SK-N-SH (cell line): ENCODE measurements around the gene SLC35F1. TPM values are rescaled to one million over a fixed set of nuclear protein-coding genes. Genes with fewer than 3 reads are reported as not detected.

Experiments used
- CTCF ChIA-PET: fragments of 300-600, 350-600 bp; formaldehyde crosslinking; extraction: SDS; loops from one replicate; lab custom pipeline; 2021; lab: Yijun Ruan, JAX
- POLR2A ChIA-PET: fragments of 350-600 bp; sonication (Branson Sonifier 250); formaldehyde crosslinking; extraction: SDS; loops from one replicate; lab custom pipeline; 2020; ENCODE audit warnings: antibody characterized with exemption, inconsistent platforms; lab: Yijun Ruan, JAX
- DNase-seq: peaks from one replicate; pipeline ENCODE4 v3.0.0; 2012
- H2AFZ ChIP-seq: fragments of 200-600 bp; sonication (generic); 2 replicates; pipeline ENCODE4 v1.8.1; 2016; ENCODE audit warnings: antibody characterized with exemption, mild to moderate bottlenecking, low read depth
- H3F3A ChIP-seq: fragments of 200-600 bp; sonication (generic); replicated peaks from 2 replicates; pipeline ENCODE3; 2016; ENCODE audit warnings: antibody characterized with exemption, mild to moderate bottlenecking; ENCODE audit not compliant: insufficient read depth
- H3K27ac ChIP-seq, 2 experiments: fragments of 200-500 bp in 1 of 2; fragments of 200-600 bp in 1 of 2; sonication (Bioruptor generic) in 1 of 2; sonication (generic), shearing (Covaris generic) in 1 of 2; 2 replicates each; pipeline versions ENCODE4 v1.5.1 to v1.6.1; 2014 to 2016; ENCODE audit warnings: low read depth in 2 of 2, inconsistent platforms in 1 of 2, low read length in 1 of 2, mild to moderate bottlenecking in 1 of 2, mixed read lengths in 1 of 2
- H3K27me3 ChIP-seq: fragments of 200-600 bp; sonication (generic), shearing (Covaris generic); 2 replicates; pipeline ENCODE4 v1.6.1; 2016; ENCODE audit warnings: mixed run types; ENCODE audit not compliant: insufficient read depth
- H3K36me3 ChIP-seq, 2 experiments: fragments of 200-500 bp in 1 of 2; fragments of 200-600 bp in 1 of 2; sonication (Bioruptor generic) in 1 of 2; sonication (generic) in 1 of 2; replicated peaks in 1 of 2; 2 replicates each; pipeline versions ENCODE3 to v1.5.1; 2014 to 2016; ENCODE audit warnings: low read length in 1 of 2, mild to moderate bottlenecking in 1 of 2; ENCODE audit not compliant: insufficient read depth in 2 of 2, control insufficient read depth in 1 of 2
- H3K4me1 ChIP-seq, 2 experiments: fragments of 200-500 bp in 1 of 2; fragments of 200-600 bp in 1 of 2; sonication (Bioruptor generic) in 1 of 2; sonication (generic), shearing (Covaris generic) in 1 of 2; 2 replicates each; pipeline versions ENCODE4 v1.5.1 to v1.6.1; 2014 to 2016; ENCODE audit warnings: low read depth in 1 of 2, low read length in 1 of 2, mixed run types in 1 of 2; ENCODE audit not compliant: insufficient read depth in 2 of 2, control insufficient read depth in 1 of 2
- H3K4me2 ChIP-seq: fragments of 200-600 bp; sonication (generic), shearing (Covaris generic); 2 replicates; pipeline ENCODE4 v1.6.1; 2017; ENCODE audit warnings: mixed run types
- H3K4me3 ChIP-seq, 2 experiments: fragments of 200-500 bp in 1 of 2; fragments of 200-600 bp in 1 of 2; sonication (Bioruptor generic) in 1 of 2; sonication (generic), shearing (Covaris generic) in 1 of 2; 2 replicates each; pipeline versions ENCODE4 v1.5.1 to v1.8.1; 2014 to 2016; ENCODE audit warnings: low read depth in 2 of 2, inconsistent platforms in 1 of 2, low read length in 1 of 2, mild to moderate bottlenecking in 1 of 2, mixed read lengths in 1 of 2, moderate library complexity in 1 of 2
- H3K79me2 ChIP-seq: fragments of 200-600 bp; sonication (generic); 2 replicates; pipeline ENCODE4 v1.8.1; 2017; ENCODE audit warnings: mild to moderate bottlenecking; ENCODE audit not compliant: insufficient read depth
- H3K9ac ChIP-seq: fragments of 200-600 bp; sonication (generic); 2 replicates; pipeline ENCODE4 v1.6.1; 2017; ENCODE audit warnings: mixed run types
- H3K9me2 ChIP-seq: fragments of 200-600 bp; sonication (generic); 2 replicates; pipeline ENCODE4 v1.6.1; 2017; ENCODE audit warnings: mixed run types
- H3K9me3 ChIP-seq: fragments of 200-600 bp; sonication (generic); 2 replicates; pipeline ENCODE4 v1.6.1; 2017; ENCODE audit warnings: mixed run types, mild to moderate bottlenecking, moderate library complexity
- H4K20me1 ChIP-seq: fragments of 200-600 bp; sonication (generic); 2 replicates; pipeline ENCODE4 v1.6.1; 2017; ENCODE audit warnings: mild to moderate bottlenecking, mixed run types; ENCODE audit not compliant: insufficient read depth
- CHD2 ChIP-seq: fragments of 150-350 bp; IDR thresholded peaks from 2 replicates; pipeline ENCODE4 v1.6.1; 2018; ENCODE audit warnings: low read length; ENCODE audit not compliant: partially characterized antibody
- ELF1 ChIP-seq: IDR thresholded peaks from 2 replicates; pipeline ENCODE4 v1.4.0; 2012
- EP300 ChIP-seq, 2 experiments: IDR thresholded peaks; 2 replicates each; pipeline versions ENCODE4 v1.4.0 to v1.6.1; 2012; ENCODE audit warnings: borderline replicate concordance in 1 of 2, low read depth in 1 of 2, low read length in 1 of 2
- EZH2phosphoT487 ChIP-seq: fragments of 200-600 bp; sonication (generic); IDR thresholded peaks from 2 replicates; pipeline ENCODE4 v1.6.1; 2017; ENCODE audit warnings: low read depth, mixed run types, mild to moderate bottlenecking, antibody characterized with exemption, moderate library complexity, borderline replicate concordance
- FOXM1 ChIP-seq: IDR thresholded peaks from 2 replicates; pipeline ENCODE4 v1.4.0; 2012; ENCODE audit warnings: low read depth, mild to moderate bottlenecking
- IRF3 ChIP-seq: fragments of 150-350 bp; IDR thresholded peaks from 2 replicates; pipeline ENCODE4 v1.6.1; 2016; ENCODE audit warnings: mild to moderate bottlenecking, low read depth, low read length
- MEF2A ChIP-seq: IDR thresholded peaks from 2 replicates; pipeline ENCODE4 v1.4.0; 2012; ENCODE audit warnings: low read depth, borderline replicate concordance
- NFIC ChIP-seq: IDR thresholded peaks from 2 replicates; pipeline ENCODE4 v1.4.0; 2012; ENCODE audit warnings: borderline replicate concordance
- REST ChIP-seq: IDR thresholded peaks from 2 replicates; pipeline ENCODE4 v1.6.1; 2012; ENCODE audit warnings: mild to moderate bottlenecking, low read depth, low read length, moderate library complexity
- SMC3 ChIP-seq: IDR thresholded peaks from 2 replicates; pipeline ENCODE4 v1.6.1; 2012; ENCODE audit warnings: low read depth, low read length, improper control_type of control experiment
- USF2 ChIP-seq: fragments of 150-350 bp; IDR thresholded peaks from 2 replicates; pipeline ENCODE4 v1.6.1; 2017; ENCODE audit warnings: antibody characterized with exemption, low read length, low read depth, borderline replicate concordance
- ZBTB33 ChIP-seq: IDR thresholded peaks from 2 replicates; pipeline ENCODE4 v1.4.0; 2012; ENCODE audit warnings: low read depth, borderline replicate concordance
- WGBS: methylation state at CpG from one replicate; pipeline ENCODE4 v1.1.6; 2017; ENCODE audit warnings: low lambda C conversion rate; 5-methylcytosine and 5-hydroxymethylcytosine counted together
- polyA plus RNA-seq, 3 experiments: library from polyadenylated mRNA; depleted of rRNA; stranded (reverse); fragments of >200 nt; gene quantifications; 2 replicates each; pipeline ENCODE4 v1.2.3, GENCODE V29; 2012

SLC35F1 gene
- polyA plus RNA-seq, 1 of the 3 experiments (the other 2 are of a cell fraction): under 0.01 TPM

- H3K4me2 ChIP-seq: no peak overlapping the region
- H3K4me3 ChIP-seq: no peak overlapping the region
- 0% methylated on average over 4 of the region's 4 CpGs for WGBS
- no peaks in the 10 kb centered on the region for H3K9me2 ChIP-seq
- H3K4me1 ChIP-seq: no peaks in the 10 kb centered on the region
- H3K27me3 ChIP-seq: no peaks in the 10 kb centered on the region
- CTCF ChIA-PET: no interaction called here
- no peak overlapping the region for H3K27ac ChIP-seq
- DNase-seq: no peak
- no peaks in the 10 kb centered on the region for H3K9me3 ChIP-seq
- H3F3A ChIP-seq: no peaks in the 10 kb centered on the region
- H4K20me1 ChIP-seq: no peaks in the 10 kb centered on the region
- POLR2A ChIA-PET: no interaction called here
- H3K36me3 ChIP-seq: no peaks in the 10 kb centered on the region
- no peak overlapping the region for H3K9ac ChIP-seq
- no peak overlapping the region for H2AFZ ChIP-seq
- no peaks in the 10 kb centered on the region for H3K79me2 ChIP-seq
- TF ChIP-seq EP300 (IDR thresholded peaks at IDR 0.05; ENCODE audit: borderline replicate concordance in 1 of 2, low read depth in 1 of 2, low read length in 1 of 2): no peak
Measured at GRCh38 chr6:118042855-118043254, 135.8 kb downstream of the SLC35F1 start.

GRCh38 chr6:118044275-118044674, 137.2 kb downstream of the SLC35F1 start:
- Histone ChIP-seq H3K79me2 (no peaks in the 10 kb centered on the region), H3F3A (no peaks in the 10 kb centered on the region), H3K4me3 (no peak overlapping the region), H3K4me2 (no peak overlapping the region), H3K27ac (no peak overlapping the region), H3K27me3 (no peaks in the 10 kb centered on the region), H3K4me1 (no peaks in the 10 kb centered on the region), H3K36me3 (no peaks in the 10 kb centered on the region), H2AFZ (no peak overlapping the region), H3K9me2 (no peaks in the 10 kb centered on the region), H3K9ac (no peak overlapping the region), H3K9me3 (no peaks in the 10 kb centered on the region), H4K20me1 (no peaks in the 10 kb centered on the region)
- CTCF ChIA-PET: no interaction called here
- WGBS: 0% methylated on average over 2 of the region's 2 CpGs
- no peak for DNase-seq
- POLR2A ChIA-PET: no interaction called here
- TF ChIP-seq EZH2phosphoT487 (no peak), FOXM1 (no peak), IRF3 (no peak), SMC3 (no peak), NFIC (no peak), REST (no peak), MEF2A (no peak), EP300 (IDR thresholded peaks at IDR 0.05; ENCODE audit: borderline replicate concordance in 1 of 2, low read depth in 1 of 2, low read length in 1 of 2) (no peak), ZBTB33 (no peak), USF2 (no peak), CHD2 (no peak), ELF1 (no peak)
